ENCODE measurements around the gene DMBT1. TPM values are rescaled to one million over a fixed set of nuclear protein-coding genes. Genes with fewer than 3 reads are reported as not detected.
A peak's percentile ranks its signal among the peaks of the same experiment; 100 is the strongest.

Gene DMBT1
- total RNA-seq, 1 donor from 2014 or later = 0.44 TPM

- TF ChIP-seq CTCF (IDR thresholded peaks at IDR 0.05; ENCODE audit: borderline replicate concordance) = no peak
- no peak for DNase-seq
- Histone ChIP-seq H3K9me3 (replicated peaks) (peaks cover 5% of the 10 kb centered on the region), H3K27ac (replicated peaks) (no peak overlapping the region), H3K27me3 (ENCODE audit: low read depth) (peaks cover 4% of the 10 kb centered on the region), H3K36me3 (no peaks in the 10 kb centered on the region), H3K4me1 (no peaks in the 10 kb centered on the region), H3K4me3 (no peak overlapping the region)
- intact Hi-C loops (cut with micrococcal nuclease) = no loop called here
Observed at GRCh38 chr10:122624546-122624945, 64.0 kb downstream of the DMBT1 start.

- no peak for DNase-seq
- H3K9me3 ChIP-seq (replicated peaks) = no peaks in the 10 kb centered on the region
- H3K4me3 ChIP-seq = no peak overlapping the region
- H3K36me3 ChIP-seq = no peaks in the 10 kb centered on the region
- TF ChIP-seq CTCF (IDR thresholded peaks at IDR 0.05; ENCODE audit: borderline replicate concordance) = no peak
- peaks cover 13% of the 10 kb centered on the region for H3K4me1 ChIP-seq
- no peak overlapping the region for H3K27ac ChIP-seq (replicated peaks)
- intact Hi-C loops (cut with micrococcal nuclease) = no loop called here
- H3K27me3 ChIP-seq (ENCODE audit: low read depth) = no peaks in the 10 kb centered on the region
Observed at GRCh38 chr10:122630526-122630925, 70.0 kb downstream of the DMBT1 start.

GRCh38 chr10:122632031-122632430 lies 71.5 kb downstream of the DMBT1 start:
- H3K27me3 ChIP-seq (ENCODE audit: low read depth) = no peaks in the 10 kb centered on the region
- H3K4me3 ChIP-seq = no peak overlapping the region
- DNase-seq = no peak
- H3K9me3 ChIP-seq (replicated peaks) = no peaks in the 10 kb centered on the region
- no peak for TF ChIP-seq CTCF (IDR thresholded peaks at IDR 0.05; ENCODE audit: borderline replicate concordance)
- peaks cover 22% of the 10 kb centered on the region for H3K4me1 ChIP-seq
- intact Hi-C loops (cut with micrococcal nuclease) = no loop called here
- H3K27ac ChIP-seq (replicated peaks) = no peak overlapping the region
- H3K36me3 ChIP-seq = no peaks in the 10 kb centered on the region

GRCh38 chr10:122632576-122632975 lies 72.0 kb downstream of the DMBT1 start:
- no peak for TF ChIP-seq CTCF (IDR thresholded peaks at IDR 0.05; ENCODE audit: borderline replicate concordance)
- no peak overlapping the region for H3K4me3 ChIP-seq
- peaks cover 28% of the 10 kb centered on the region for H3K4me1 ChIP-seq
- H3K9me3 ChIP-seq (replicated peaks) = no peaks in the 10 kb centered on the region
- peak; percentile 25 for DNase-seq
- H3K27ac ChIP-seq (replicated peaks) = no peak overlapping the region
- H3K36me3 ChIP-seq = no peaks in the 10 kb centered on the region
- intact Hi-C loops (cut with micrococcal nuclease) = no loop called here
- H3K27me3 ChIP-seq (ENCODE audit: low read depth) = no peaks in the 10 kb centered on the region

- no peak overlapping the region for H3K27ac ChIP-seq (replicated peaks)
- intact Hi-C loops (cut with micrococcal nuclease) = no loop called here
- no peaks in the 10 kb centered on the region for H3K9me3 ChIP-seq (replicated peaks)
- no peak for TF ChIP-seq CTCF (IDR thresholded peaks at IDR 0.05; ENCODE audit: borderline replicate concordance)
- no peaks in the 10 kb centered on the region for H3K36me3 ChIP-seq
- no peaks in the 10 kb centered on the region for H3K27me3 ChIP-seq (ENCODE audit: low read depth)
- no peak for DNase-seq
- H3K4me1 ChIP-seq = peaks cover 29% of the 10 kb centered on the region
- no peak overlapping the region for H3K4me3 ChIP-seq
Observed at GRCh38 chr10:122636953-122637352, 76.4 kb downstream of the DMBT1 start.

- Histone ChIP-seq H3K36me3 (no peaks in the 10 kb centered on the region), H3K27me3 (ENCODE audit: low read depth) (no peaks in the 10 kb centered on the region), H3K9me3 (replicated peaks) (no peaks in the 10 kb centered on the region), H3K4me1 (peaks cover 24% of the 10 kb centered on the region), H3K27ac (replicated peaks) (no peak overlapping the region), H3K4me3 (no peak overlapping the region)
- intact Hi-C loops (cut with micrococcal nuclease) = no loop called here
- no peak for TF ChIP-seq CTCF (IDR thresholded peaks at IDR 0.05; ENCODE audit: borderline replicate concordance)
- DNase-seq = peak; percentile 55
Observed at GRCh38 chr10:122637376-122637775, 76.8 kb downstream of the DMBT1 start.

Measured in left ventricle myocardium inferior (tissue), 1 donor.